ENCODE measurements around the gene ABCF3. TPM values are rescaled to one million over a fixed set of nuclear protein-coding genes. Genes with fewer than 3 reads are reported as not detected.
"Not testable (repeated sequence)": the region's sequence is repeated elsewhere in the genome, so short reads cannot be mapped to it uniquely, and the experiment has no call there.

Gene ABCF3
- total RNA-seq, 1 experiment from 2014 or later = 68.8 TPM

- Mint-ChIP-seq H3K27ac (ENCODE audit: unreplicated experiment) (peak overlapping the region; percentile 45), H3K4me1 (ENCODE audit: low read depth, unreplicated experiment) (peaks cover 13% of the 10 kb centered on the region), H3K27me3 (ENCODE audit: insufficient read depth, unreplicated experiment) (no peaks in the 10 kb centered on the region), H3K4me3 (ENCODE audit: unreplicated experiment) (no peak overlapping the region), H3K9me3 (ENCODE audit: unreplicated experiment) (no peaks in the 10 kb centered on the region), H3K36me3 (ENCODE audit: insufficient read depth, unreplicated experiment) (peaks cover 35% of the 10 kb centered on the region)
- Histone ChIP-seq H3K4me1 (peaks cover 7% of the 10 kb centered on the region; the same call in 1 of the 2 replicates), H3K27me3 (replicated peaks; ENCODE audit: control insufficient read depth, insufficient read depth, low read length) (no peaks in the 10 kb centered on the region), H3K4me3 (ENCODE audit: low read depth, low read length) (no peak overlapping the region), H3K36me3 (ENCODE audit: control insufficient read depth, insufficient read depth, low read length) (no peaks in the 10 kb centered on the region; the same call in 1 of the 2 replicates), H3K9me3 (no peaks in the 10 kb centered on the region)
- intact Hi-C loops (cut with micrococcal nuclease; ENCODE audit: unreplicated experiment) = no loop called here
- ChIA-PET POLR2A (no interaction called here), CTCF (no interaction called here)
- no TSS peak for BruUV-seq (replicated peaks)
- DNase-seq = no peak
- TF ChIP-seq CTCF (IDR thresholded peaks at IDR 0.05; ENCODE audit: insufficient read depth in 1 of 2, low read depth in 1 of 2, low read length in 1 of 2, severe bottlenecking in 1 of 2, unreplicated experiment in 1 of 2) = no peak
Measured at GRCh38 chr3:184160456-184160855, 25.5 kb upstream of the ABCF3 start.

- H3K4me3 ChIP-seq (ENCODE audit: low read depth, low read length); H3K4me1 ChIP-seq; CTCF ChIA-PET; H3K36me3 ChIP-seq (ENCODE audit: control insufficient read depth, insufficient read depth, low read length); H3K27me3 ChIP-seq (replicated peaks; ENCODE audit: control insufficient read depth, insufficient read depth, low read length); DNase-seq; POLR2A ChIA-PET; H3K4me3 Mint-ChIP-seq (ENCODE audit: unreplicated experiment); H3K27me3 Mint-ChIP-seq (ENCODE audit: insufficient read depth, unreplicated experiment); H3K4me1 Mint-ChIP-seq (ENCODE audit: low read depth, unreplicated experiment); intact Hi-C loops (cut with micrococcal nuclease; ENCODE audit: unreplicated experiment); BruUV-seq (replicated peaks); H3K9me3 ChIP-seq; H3K27ac Mint-ChIP-seq (ENCODE audit: unreplicated experiment); H3K9me3 Mint-ChIP-seq (ENCODE audit: unreplicated experiment): not testable (repeated sequence)
- H3K36me3 Mint-ChIP-seq (ENCODE audit: insufficient read depth, unreplicated experiment) = peaks cover 38% of the 10 kb centered on the region
Measured at GRCh38 chr3:184162571-184163070, 23.4 kb upstream of the ABCF3 start.

GRCh38 chr3:184164648-184165330 is 21.2 kb upstream of the ABCF3 start:
- Mint-ChIP-seq H3K4me3 (ENCODE audit: unreplicated experiment) (no peak overlapping the region), H3K4me1 (ENCODE audit: low read depth, unreplicated experiment) (peaks cover 6% of the 10 kb centered on the region), H3K27ac (ENCODE audit: unreplicated experiment) (no peak overlapping the region), H3K9me3 (ENCODE audit: unreplicated experiment) (no peaks in the 10 kb centered on the region), H3K27me3 (ENCODE audit: insufficient read depth, unreplicated experiment) (no peaks in the 10 kb centered on the region), H3K36me3 (ENCODE audit: insufficient read depth, unreplicated experiment) (peaks cover 54% of the 10 kb centered on the region)
- no TSS peak for BruUV-seq (replicated peaks)
- no peak for DNase-seq
- no peaks in the 10 kb centered on the region for H3K9me3 ChIP-seq
- ChIA-PET POLR2A (no interaction called here), CTCF (no interaction called here)
- H3K36me3 ChIP-seq (ENCODE audit: control insufficient read depth, insufficient read depth, low read length) = no peaks in the 10 kb centered on the region; the same call in none of the 2 replicates
- H3K27me3 ChIP-seq (replicated peaks; ENCODE audit: control insufficient read depth, insufficient read depth, low read length) = no peaks in the 10 kb centered on the region
- intact Hi-C loops (cut with micrococcal nuclease; ENCODE audit: unreplicated experiment) = no loop called here
- H3K4me3 ChIP-seq (ENCODE audit: low read depth, low read length) = no peak overlapping the region
- H3K4me1 ChIP-seq = no peaks in the 10 kb centered on the region
- TF ChIP-seq CTCF (IDR thresholded peaks at IDR 0.05; ENCODE audit: insufficient read depth in 1 of 2, low read depth in 1 of 2, low read length in 1 of 2, severe bottlenecking in 1 of 2, unreplicated experiment in 1 of 2) = no peak
